GM12801 (cell line): Measurements from ENCODE around the gene SMIM35.

Experiments used
- CTCF ChIP-seq: IDR thresholded peaks from one replicate; pipeline ENCODE4 v1.5.1; 2011; ENCODE audit warnings: control low read depth; ENCODE audit not compliant: insufficient read length; ENCODE audit errors: extremely low read depth

The SMIM35 gene

GRCh38 chr11:117985953-117986887, 100.5 kb downstream of the SMIM35 start, which contains the start of gene IL10RA:
Gene IL10RA, plus strand, starts transcription at chr11:117986394. Its CDS starts 74 bp downstream, at chr11:117986468.
- no peak for TF ChIP-seq CTCF

GRCh38 chr11:117984476-117984875, 102.3 kb downstream of the SMIM35 start:
- no peak for TF ChIP-seq CTCF

GRCh38 chr11:117983163-117983475, 103.6 kb downstream of the SMIM35 start:
- TF ChIP-seq CTCF: no peak

- TF ChIP-seq CTCF: no peak
Observed at GRCh38 chr11:117980720-117981119, 106.0 kb downstream of the SMIM35 start.

GRCh38 chr11:117980280-117980679, 106.5 kb downstream of the SMIM35 start:
- TF ChIP-seq CTCF: no peak

GRCh38 chr11:117979481-117980211, 107.1 kb downstream of the SMIM35 start:
- no peak for TF ChIP-seq CTCF

- no peak for TF ChIP-seq CTCF
Observed at GRCh38 chr11:117978991-117979390, 107.8 kb downstream of the SMIM35 start.
